NCI-H226 (cell line): ENCODE measurements around the gene SOX4.
"Not testable (repeated sequence)": the region's sequence is repeated elsewhere in the genome, so short reads cannot be mapped to it uniquely, and the experiment has no call there.

Source experiments
- DNase-seq: peaks from one replicate; pipeline ENCODE4 v3.0.0-alpha.2; 2015

The SOX4 gene

GRCh38 chr6:21593412-21593926 lies at the start of gene SOX4:
Gene SOX4, plus strand, starts transcription at chr6:21593751. Its CDS starts 784 bp downstream, at chr6:21594535.
- peak; percentile 96 for DNase-seq

GRCh38 chr6:21552286-21552685 lies 41.3 kb upstream of the SOX4 start:
- DNase-seq = not testable (repeated sequence)

GRCh38 chr6:21554286-21554685 lies 39.3 kb upstream of the SOX4 start:
- no peak for DNase-seq

- no peak for DNase-seq
These were observed 38.4 kb upstream of the SOX4 start for GRCh38 chr6:21555197-21555596.

- no peak for DNase-seq
These were observed 37.0 kb upstream of the SOX4 start for GRCh38 chr6:21556511-21556910.

GRCh38 chr6:21556968-21557721 lies 36.4 kb upstream of the SOX4 start:
- DNase-seq = no peak

GRCh38 chr6:21559238-21559637 lies 34.3 kb upstream of the SOX4 start:
- DNase-seq = no peak

- DNase-seq = no peak
These were observed 33.3 kb upstream of the SOX4 start for GRCh38 chr6:21560249-21560648.

GRCh38 chr6:21565431-21565830 lies 28.1 kb upstream of the SOX4 start:
- no peak for DNase-seq

- no peak for DNase-seq
These were observed 15.0 kb upstream of the SOX4 start for GRCh38 chr6:21578523-21578922.

GRCh38 chr6:21582651-21583050 lies 10.9 kb upstream of the SOX4 start:
- no peak for DNase-seq

GRCh38 chr6:21586300-21586699 lies 7.3 kb upstream of the SOX4 start:
- no peak for DNase-seq

GRCh38 chr6:21586740-21587178 lies 6.8 kb upstream of the SOX4 start:
- no peak for DNase-seq

- peak; percentile 43 for DNase-seq
These were observed 6.2 kb upstream of the SOX4 start for GRCh38 chr6:21587179-21587960.

- peak; percentile 18 for DNase-seq
These were observed 5.5 kb upstream of the SOX4 start for GRCh38 chr6:21587961-21588480.

- DNase-seq = peak; percentile 67
These were observed 4.8 kb upstream of the SOX4 start for GRCh38 chr6:21588481-21589351.

- DNase-seq = peak; percentile 70
These were observed 3.9 kb upstream of the SOX4 start for GRCh38 chr6:21589352-21590345.

GRCh38 chr6:21590346-21590745 lies 3.2 kb upstream of the SOX4 start:
- no peak for DNase-seq

- DNase-seq = no peak
These were observed 2.1 kb upstream of the SOX4 start for GRCh38 chr6:21591446-21591845.

- DNase-seq = no peak
These were observed 598 bp upstream of the SOX4 start for GRCh38 chr6:21592953-21593352.

- DNase-seq = peak; percentile 58
These were observed 420 bp downstream of the SOX4 start for GRCh38 chr6:21593927-21594415.
